Measurements from ENCODE around the gene ADNP.

DNA sequence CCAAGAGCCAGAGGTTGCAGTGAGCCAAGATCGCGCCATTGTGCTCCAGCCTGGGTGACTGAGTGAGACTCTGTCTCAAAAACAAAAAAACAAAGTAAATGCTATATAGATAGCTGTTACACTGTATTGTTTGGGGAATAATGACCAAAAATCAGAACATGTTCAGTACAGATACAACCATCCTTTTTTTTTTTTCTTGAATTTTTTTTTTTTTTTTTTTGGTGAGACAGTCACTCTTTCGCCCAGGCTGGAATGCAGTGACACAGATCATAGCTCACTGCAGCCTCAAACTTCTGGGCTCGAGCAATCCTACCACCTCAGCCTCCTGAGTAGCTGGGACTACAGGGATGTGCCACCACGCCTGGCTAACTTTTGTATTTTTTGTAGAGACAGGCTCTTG lies 72.7 kb downstream of the ADNP start:
- TF ChIP-seq ELF3 (CRISPR knock-in tag; IDR thresholded peaks at IDR 0.05) (no peak), HDAC1 (CRISPR knock-in tag; IDR thresholded peaks at IDR 0.05) (no peak), SIN3A (IDR thresholded peaks at IDR 0.05; ENCODE audit: borderline replicate concordance, low read depth, low read length) (no peak), BHLHE40 (IDR thresholded peaks at IDR 0.05; ENCODE audit: low read length) (no peak)
- TF ChIP-seq, protein P1, sequence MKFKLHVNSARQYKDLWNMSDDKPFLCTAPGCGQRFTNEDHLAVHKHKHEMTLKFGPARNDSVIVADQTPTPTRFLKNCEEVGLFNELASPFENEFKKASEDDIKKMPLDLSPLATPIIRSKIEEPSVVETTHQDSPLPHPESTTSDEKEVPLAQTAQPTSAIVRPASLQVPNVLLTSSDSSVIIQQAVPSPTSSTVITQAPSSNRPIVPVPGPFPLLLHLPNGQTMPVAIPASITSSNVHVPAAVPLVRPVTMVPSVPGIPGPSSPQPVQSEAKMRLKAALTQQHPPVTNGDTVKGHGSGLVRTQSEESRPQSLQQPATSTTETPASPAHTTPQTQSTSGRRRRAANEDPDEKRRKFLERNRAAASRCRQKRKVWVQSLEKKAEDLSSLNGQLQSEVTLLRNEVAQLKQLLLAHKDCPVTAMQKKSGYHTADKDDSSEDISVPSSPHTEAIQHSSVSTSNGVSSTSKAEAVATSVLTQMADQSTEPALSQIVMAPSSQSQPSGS (CRISPR knock-in tag; IDR thresholded peaks at IDR 0.05), result no peak
- TF ChIP-seq, protein P2, sequence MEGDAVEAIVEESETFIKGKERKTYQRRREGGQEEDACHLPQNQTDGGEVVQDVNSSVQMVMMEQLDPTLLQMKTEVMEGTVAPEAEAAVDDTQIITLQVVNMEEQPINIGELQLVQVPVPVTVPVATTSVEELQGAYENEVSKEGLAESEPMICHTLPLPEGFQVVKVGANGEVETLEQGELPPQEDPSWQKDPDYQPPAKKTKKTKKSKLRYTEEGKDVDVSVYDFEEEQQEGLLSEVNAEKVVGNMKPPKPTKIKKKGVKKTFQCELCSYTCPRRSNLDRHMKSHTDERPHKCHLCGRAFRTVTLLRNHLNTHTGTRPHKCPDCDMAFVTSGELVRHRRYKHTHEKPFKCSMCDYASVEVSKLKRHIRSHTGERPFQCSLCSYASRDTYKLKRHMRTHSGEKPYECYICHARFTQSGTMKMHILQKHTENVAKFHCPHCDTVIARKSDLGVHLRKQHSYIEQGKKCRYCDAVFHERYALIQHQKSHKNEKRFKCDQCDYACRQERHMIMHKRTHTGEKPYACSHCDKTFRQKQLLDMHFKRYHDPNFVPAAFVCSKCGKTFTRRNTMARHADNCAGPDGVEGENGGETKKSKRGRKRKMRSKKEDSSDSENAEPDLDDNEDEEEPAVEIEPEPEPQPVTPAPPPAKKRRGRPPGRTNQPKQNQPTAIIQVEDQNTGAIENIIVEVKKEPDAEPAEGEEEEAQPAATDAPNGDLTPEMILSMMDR (CRISPR knock-in tag; IDR thresholded peaks at IDR 0.05), result no peak
- TF ChIP-seq, protein P3, sequence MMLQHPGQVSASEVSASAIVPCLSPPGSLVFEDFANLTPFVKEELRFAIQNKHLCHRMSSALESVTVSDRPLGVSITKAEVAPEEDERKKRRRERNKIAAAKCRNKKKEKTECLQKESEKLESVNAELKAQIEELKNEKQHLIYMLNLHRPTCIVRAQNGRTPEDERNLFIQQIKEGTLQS (CRISPR knock-in tag; IDR thresholded peaks at IDR 0.05), result no peak
- TF ChIP-seq, protein P4, sequence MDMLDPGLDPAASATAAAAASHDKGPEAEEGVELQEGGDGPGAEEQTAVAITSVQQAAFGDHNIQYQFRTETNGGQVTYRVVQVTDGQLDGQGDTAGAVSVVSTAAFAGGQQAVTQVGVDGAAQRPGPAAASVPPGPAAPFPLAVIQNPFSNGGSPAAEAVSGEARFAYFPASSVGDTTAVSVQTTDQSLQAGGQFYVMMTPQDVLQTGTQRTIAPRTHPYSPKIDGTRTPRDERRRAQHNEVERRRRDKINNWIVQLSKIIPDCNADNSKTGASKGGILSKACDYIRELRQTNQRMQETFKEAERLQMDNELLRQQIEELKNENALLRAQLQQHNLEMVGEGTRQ (IDR thresholded peaks at IDR 0.05; ENCODE audit: low read depth, low read length), result no peak
- TF ChIP-seq, protein P4 (CRISPR knock-in tag; IDR thresholded peaks at IDR 0.05; ENCODE audit: borderline replicate concordance), result no peak
- TF ChIP-seq, protein P5, sequence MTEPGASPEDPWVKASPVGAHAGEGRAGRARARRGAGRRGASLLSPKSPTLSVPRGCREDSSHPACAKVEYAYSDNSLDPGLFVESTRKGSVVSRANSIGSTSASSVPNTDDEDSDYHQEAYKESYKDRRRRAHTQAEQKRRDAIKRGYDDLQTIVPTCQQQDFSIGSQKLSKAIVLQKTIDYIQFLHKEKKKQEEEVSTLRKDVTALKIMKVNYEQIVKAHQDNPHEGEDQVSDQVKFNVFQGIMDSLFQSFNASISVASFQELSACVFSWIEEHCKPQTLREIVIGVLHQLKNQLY (CRISPR knock-in tag; IDR thresholded peaks at IDR 0.05), result no peak

All from HepG2 (cell line).